OCI-LY7 (cell line): ENCODE measurements around the gene SPEM2.
"Not testable (repeated sequence)": the region's sequence is repeated elsewhere in the genome, so short reads cannot be mapped to it uniquely, and the experiment has no call there.

Experiments
- EZH2phosphoT487 ChIP-seq: fragments of 200-600 bp; sonication (generic); IDR thresholded peaks from 2 replicates; pipeline ENCODE4 v1.6.1; 2018; ENCODE audit warnings: low read depth, borderline replicate concordance, mild to moderate bottlenecking, mixed run types, antibody characterized with exemption, low read length, moderate library complexity, mixed read lengths
- TF ChIP-seq, protein P1 (sequence below): fragments of 200-600 bp; sonication (generic); conservative IDR thresholded peaks from 2 replicates; pipeline ENCODE4 v1.5.1; 2014; ENCODE audit warnings: mild to moderate bottlenecking, antibody characterized with exemption, low read length, moderate library complexity, mixed read lengths

GRCh38 chr17:7470457-7470973, 45.1 kb downstream of the SPEM2 start:
- TF ChIP-seq, protein P1, sequence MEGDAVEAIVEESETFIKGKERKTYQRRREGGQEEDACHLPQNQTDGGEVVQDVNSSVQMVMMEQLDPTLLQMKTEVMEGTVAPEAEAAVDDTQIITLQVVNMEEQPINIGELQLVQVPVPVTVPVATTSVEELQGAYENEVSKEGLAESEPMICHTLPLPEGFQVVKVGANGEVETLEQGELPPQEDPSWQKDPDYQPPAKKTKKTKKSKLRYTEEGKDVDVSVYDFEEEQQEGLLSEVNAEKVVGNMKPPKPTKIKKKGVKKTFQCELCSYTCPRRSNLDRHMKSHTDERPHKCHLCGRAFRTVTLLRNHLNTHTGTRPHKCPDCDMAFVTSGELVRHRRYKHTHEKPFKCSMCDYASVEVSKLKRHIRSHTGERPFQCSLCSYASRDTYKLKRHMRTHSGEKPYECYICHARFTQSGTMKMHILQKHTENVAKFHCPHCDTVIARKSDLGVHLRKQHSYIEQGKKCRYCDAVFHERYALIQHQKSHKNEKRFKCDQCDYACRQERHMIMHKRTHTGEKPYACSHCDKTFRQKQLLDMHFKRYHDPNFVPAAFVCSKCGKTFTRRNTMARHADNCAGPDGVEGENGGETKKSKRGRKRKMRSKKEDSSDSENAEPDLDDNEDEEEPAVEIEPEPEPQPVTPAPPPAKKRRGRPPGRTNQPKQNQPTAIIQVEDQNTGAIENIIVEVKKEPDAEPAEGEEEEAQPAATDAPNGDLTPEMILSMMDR = not testable (repeated sequence)
- not testable (repeated sequence) for TF ChIP-seq EZH2phosphoT487
